NB4 (cell line): ENCODE data around the gene NAT14.

Source experiments
- DNase-seq: peaks from one replicate; pipeline ENCODE4 v3.0.0; 2010; ENCODE audit warnings: low read depth
- H3K4me3 ChIP-seq: one replicate; pipeline ENCODE4 v1.5.1; 2011; ENCODE audit warnings: mild to moderate bottlenecking, low read depth, low read length, moderate library complexity
- MYC ChIP-seq: IDR thresholded peaks from 2 replicates; pipeline ENCODE4 v1.6.1; 2011; ENCODE audit warnings: low read depth, low read length
- POLR2A ChIP-seq: IDR thresholded peaks from 2 replicates; pipeline ENCODE4 v1.6.1; 2011; ENCODE audit warnings: mild to moderate bottlenecking; ENCODE audit not compliant: insufficient read length; ENCODE audit errors: extremely low read depth
- TF ChIP-seq, protein P1 (sequence below): IDR thresholded peaks from one replicate; pipeline ENCODE4 v1.5.1; 2012; ENCODE audit warnings: low read depth, low read length
- TF ChIP-seq, protein P2 (sequence below): IDR thresholded peaks from 2 replicates; pipeline ENCODE4 v1.6.1; 2011; ENCODE audit warnings: low read depth, low read length

NAT14 gene

DNA sequence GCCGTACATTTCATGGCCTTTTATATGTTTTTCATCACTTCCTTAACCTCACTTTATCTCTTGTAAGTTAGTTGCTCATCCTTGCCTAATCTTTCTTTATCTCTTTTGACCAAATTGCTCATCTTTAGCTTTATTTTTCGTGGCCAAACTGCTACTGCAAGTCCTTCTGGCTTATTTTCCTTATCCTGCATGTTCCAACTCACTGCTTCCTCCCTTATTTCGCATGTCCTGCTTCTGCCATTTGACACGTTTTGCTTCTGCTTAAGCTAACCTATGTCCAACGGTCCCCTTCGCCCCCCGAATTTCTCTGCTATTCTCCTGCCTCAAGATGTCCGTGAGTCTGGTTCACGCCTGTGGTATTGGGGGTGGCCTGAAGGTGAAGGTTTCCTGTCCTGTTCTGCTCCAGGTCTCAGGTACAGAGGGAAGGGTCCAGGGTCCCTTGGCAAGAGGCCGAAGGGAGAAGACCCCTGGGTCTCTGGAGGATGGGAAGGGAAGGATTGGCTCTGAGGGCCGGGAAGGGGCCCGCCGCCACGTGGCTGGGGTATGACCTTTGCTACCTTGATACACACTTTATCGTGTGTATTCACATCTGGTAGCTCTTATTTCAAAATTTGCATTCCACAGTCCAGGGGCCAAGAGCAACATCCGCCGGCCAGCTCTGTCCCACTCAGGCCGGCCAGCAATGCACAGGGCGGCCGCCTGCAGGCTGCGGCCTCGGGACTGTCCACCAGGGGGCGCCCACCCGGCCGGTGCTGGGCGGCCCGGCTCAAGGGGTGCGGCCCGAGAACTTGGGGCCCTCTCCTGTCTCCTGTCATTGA is 17.5 kb upstream of the NAT14 start:
- H3K4me3 ChIP-seq, result no peak overlapping the region
- TF ChIP-seq MYC, result no peak
- TF ChIP-seq, protein P1, sequence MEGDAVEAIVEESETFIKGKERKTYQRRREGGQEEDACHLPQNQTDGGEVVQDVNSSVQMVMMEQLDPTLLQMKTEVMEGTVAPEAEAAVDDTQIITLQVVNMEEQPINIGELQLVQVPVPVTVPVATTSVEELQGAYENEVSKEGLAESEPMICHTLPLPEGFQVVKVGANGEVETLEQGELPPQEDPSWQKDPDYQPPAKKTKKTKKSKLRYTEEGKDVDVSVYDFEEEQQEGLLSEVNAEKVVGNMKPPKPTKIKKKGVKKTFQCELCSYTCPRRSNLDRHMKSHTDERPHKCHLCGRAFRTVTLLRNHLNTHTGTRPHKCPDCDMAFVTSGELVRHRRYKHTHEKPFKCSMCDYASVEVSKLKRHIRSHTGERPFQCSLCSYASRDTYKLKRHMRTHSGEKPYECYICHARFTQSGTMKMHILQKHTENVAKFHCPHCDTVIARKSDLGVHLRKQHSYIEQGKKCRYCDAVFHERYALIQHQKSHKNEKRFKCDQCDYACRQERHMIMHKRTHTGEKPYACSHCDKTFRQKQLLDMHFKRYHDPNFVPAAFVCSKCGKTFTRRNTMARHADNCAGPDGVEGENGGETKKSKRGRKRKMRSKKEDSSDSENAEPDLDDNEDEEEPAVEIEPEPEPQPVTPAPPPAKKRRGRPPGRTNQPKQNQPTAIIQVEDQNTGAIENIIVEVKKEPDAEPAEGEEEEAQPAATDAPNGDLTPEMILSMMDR, result peak; percentile 74

DNA sequence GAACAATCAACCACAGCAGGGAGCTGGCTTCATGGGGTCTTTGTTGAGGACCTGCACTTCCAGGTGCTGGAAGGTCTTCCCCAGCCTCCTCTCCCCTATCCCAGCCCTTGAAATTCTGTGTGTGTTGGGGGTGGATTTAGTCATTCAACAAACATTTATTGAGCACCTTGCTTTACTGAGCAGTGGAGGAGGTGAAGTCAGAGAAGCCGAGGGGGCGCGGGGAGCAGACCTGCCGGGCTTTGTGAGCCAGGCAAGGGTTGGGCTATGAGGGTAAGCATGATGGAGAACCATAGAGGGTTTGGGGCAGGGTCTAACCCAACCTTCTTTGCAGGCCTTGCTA is 17.0 kb upstream of the NAT14 start:
- H3K4me3 ChIP-seq, result no peak overlapping the region
- DNase-seq, result no peak
- TF ChIP-seq, protein P1, result no peak
- TF ChIP-seq MYC (no peak), POLR2A (no peak)
- TF ChIP-seq, protein P2, sequence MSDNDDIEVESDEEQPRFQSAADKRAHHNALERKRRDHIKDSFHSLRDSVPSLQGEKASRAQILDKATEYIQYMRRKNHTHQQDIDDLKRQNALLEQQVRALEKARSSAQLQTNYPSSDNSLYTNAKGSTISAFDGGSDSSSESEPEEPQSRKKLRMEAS, result no peak

More for the DNA sequence above, 17.5 kb upstream of the NAT14 start:
- DNase-seq, result peak; percentile 45

DNA sequence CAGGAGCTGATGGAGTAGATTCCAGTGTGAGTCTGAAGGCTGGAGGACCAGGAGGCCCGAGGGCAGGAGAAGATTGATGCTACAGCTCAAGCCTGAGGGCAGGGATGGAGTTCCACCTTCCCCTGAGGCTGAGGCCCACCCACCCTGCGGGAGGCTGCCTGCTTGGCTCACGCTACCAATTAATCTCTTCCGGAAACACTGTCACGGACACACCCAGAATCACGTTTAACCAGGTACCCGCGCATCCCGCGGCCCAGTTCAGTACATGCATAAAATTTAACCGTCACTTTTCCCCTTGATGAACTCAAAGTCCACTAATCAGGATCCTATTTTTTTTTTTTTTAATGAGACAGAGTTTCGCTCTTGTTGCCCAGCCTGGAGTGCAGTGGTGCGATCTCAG is 13.7 kb upstream of the NAT14 start:
- TF ChIP-seq MYC (no peak), POLR2A (no peak)
- TF ChIP-seq, protein P2, result no peak
- TF ChIP-seq, protein P1, result no peak
- H3K4me3 ChIP-seq, result no peak overlapping the region
- no peak for DNase-seq

DNA sequence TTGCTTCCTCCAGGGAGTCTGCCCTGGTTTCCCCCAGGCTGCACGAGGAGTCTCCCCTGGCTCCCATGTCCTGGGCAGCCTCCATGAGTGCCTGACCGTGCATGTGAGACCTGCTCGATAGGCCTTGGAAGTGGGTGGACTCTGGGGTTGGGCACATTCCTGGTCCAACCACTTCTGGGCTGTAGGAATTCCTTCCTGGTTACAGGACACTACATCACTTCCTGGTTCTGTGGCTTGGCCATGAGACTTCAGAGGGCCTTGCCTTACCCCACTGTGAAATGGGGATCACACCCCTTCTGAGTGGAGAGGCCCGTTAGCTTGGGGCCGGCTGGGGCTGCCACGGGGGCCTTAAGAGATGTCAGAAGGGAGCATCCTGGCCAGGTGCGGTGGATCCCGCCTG is 12.5 kb upstream of the NAT14 start:
- DNase-seq, result no peak
- H3K4me3 ChIP-seq, result no peak overlapping the region
- TF ChIP-seq POLR2A, result no peak
- TF ChIP-seq, protein P1, result no peak
- TF ChIP-seq, protein P2, result no peak
- TF ChIP-seq MYC, result no peak

DNA sequence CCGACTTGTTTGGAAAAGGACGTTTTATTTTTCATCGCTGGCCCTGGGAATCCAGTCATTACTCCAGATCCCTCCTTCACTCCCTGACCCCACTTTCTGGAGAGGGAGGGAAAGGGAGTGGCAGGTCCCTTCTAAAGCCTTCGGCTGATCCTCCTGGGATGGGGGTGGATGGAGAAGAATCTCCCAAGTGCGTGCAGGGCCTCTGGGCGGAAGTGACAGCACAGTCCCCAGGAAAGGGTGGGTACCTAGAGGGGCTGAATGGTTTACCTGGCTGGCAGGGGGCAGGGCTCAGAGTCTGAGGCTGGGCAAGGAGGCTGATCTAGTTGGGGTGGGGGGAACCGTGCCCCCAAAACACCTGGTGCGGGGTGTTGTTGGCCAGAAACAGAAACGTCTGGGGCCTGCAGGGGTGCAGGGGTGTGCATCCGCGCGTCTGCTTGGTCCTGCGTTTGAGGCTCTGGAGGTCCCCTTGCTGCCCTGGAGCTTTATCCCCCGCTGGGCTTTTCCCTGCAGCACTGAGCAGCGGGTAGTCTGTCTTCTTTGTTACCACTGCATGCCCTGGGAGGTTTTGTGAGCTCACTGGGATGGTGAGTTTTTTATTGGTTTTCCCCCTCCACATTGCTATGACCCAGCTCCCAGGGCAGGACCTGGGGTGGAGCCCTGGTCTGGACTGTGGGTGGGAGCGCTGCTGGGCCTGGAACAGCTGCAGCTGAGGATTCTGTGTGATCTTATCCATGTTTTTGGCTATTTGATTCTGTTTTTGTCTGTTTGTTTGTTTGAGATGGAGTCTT is 11.6 kb upstream of the NAT14 start:
- no peak overlapping the region for H3K4me3 ChIP-seq
- no peak for DNase-seq
- no peak for TF ChIP-seq POLR2A
- no peak for TF ChIP-seq MYC
- TF ChIP-seq, protein P1, result no peak
- TF ChIP-seq, protein P2, result no peak
